ENCODE measurements around the gene NFIA.

DNA sequence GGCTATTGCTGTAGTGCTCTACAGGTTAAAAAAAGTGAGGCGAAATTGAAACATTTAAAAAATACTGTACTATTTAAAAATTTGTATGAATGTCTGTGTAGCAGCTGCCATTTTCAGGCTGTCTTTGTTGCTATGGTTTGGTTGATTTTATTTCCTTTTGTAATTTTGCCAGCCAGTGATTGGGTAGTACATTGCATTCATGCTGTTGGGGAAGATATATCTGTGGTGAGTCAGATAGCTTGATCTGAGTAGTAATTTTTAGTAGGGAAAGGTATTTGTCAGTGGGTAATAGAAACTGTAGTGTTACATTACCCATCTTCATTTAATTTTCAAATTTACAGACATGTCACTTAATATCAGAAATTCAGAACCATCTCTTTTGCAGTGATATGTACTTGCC lies 15.0 kb downstream of the NFIA start:
- TF ChIP-seq, protein P1, sequence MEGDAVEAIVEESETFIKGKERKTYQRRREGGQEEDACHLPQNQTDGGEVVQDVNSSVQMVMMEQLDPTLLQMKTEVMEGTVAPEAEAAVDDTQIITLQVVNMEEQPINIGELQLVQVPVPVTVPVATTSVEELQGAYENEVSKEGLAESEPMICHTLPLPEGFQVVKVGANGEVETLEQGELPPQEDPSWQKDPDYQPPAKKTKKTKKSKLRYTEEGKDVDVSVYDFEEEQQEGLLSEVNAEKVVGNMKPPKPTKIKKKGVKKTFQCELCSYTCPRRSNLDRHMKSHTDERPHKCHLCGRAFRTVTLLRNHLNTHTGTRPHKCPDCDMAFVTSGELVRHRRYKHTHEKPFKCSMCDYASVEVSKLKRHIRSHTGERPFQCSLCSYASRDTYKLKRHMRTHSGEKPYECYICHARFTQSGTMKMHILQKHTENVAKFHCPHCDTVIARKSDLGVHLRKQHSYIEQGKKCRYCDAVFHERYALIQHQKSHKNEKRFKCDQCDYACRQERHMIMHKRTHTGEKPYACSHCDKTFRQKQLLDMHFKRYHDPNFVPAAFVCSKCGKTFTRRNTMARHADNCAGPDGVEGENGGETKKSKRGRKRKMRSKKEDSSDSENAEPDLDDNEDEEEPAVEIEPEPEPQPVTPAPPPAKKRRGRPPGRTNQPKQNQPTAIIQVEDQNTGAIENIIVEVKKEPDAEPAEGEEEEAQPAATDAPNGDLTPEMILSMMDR (conservative IDR thresholded peaks at IDR 0.05 in 1 of 2, IDR thresholded peaks at IDR 0.05 in 1 of 2; ENCODE audit: low read depth in 1 of 2, low read length in 2 of 2), result no peak
- TF ChIP-seq EZH2 (IDR thresholded peaks at IDR 0.05; ENCODE audit: low read length, missing control alignments), result no peak

Data from fibroblast of lung (primary cell).